Spleen (tissue), 7 donors: ENCODE measurements around the gene GADD45G.

Source experiments
- CTCF ChIP-seq, 11 experiments: fragments of 200-600 bp in 7 of 11; fragments of 450-650 bp in 4 of 11; sonication (generic) in 4 of 11; IDR thresholded peaks in 8 of 11; conservative IDR thresholded peaks in 3 of 11; 1 replicate in 7 of 11; 2 replicates in 4 of 11; pipeline versions ENCODE4 v1.4.0 to v1.8.0; 2016 to 2021; ENCODE audit warnings: antibody characterized with exemption in 11 of 11, inconsistent platforms in 4 of 11, mild to moderate bottlenecking in 1 of 11
- POLR2A ChIP-seq, 3 donors: fragments of 450-650 bp; IDR thresholded peaks; one replicate each; pipeline ENCODE4 v1.5.1; 2017; ENCODE audit warnings: antibody characterized with exemption in 3 of 3, mild to moderate bottlenecking in 1 of 3
- donor health status: DM: no; HTN: no; CAD: no; lungs with moderate emphysema.
- donor health status: DM: no; HTN: no; CAD: no.
- donor health status: DM: no; HTN: no; CAD: no.

- TF ChIP-seq CTCF (IDR thresholded peaks at IDR 0.05 in 8 of 11, conservative IDR thresholded peaks at IDR 0.05 in 3 of 11): no peak
- TF ChIP-seq POLR2A (IDR thresholded peaks at IDR 0.05): no peak
Measured at GRCh38 chr9:89592213-89592815, 12.5 kb upstream of the GADD45G start.
